Gastrocnemius medialis (tissue), 4 donors: Measurements from ENCODE around the gene ZNF133. TPM values are rescaled to one million over a fixed set of nuclear protein-coding genes. Genes with fewer than 3 reads are reported as not detected.

Experiments used
- ATAC-seq, 2 donors: fragments of 150-250 bp; one replicate each; pipeline ENCODE4 v1.9.1; 2016
- DNase-seq, 2 donors: peaks; one replicate each; pipeline ENCODE4 v3.0.0-alpha.2; 2019
- H3K27ac ChIP-seq, 4 donors: fragments of 200-600 bp; sonication (generic); 1 replicate in 1 of 4; 2 replicates in 3 of 4; pipeline ENCODE4 v1.5.1; 2016 to 2018; ENCODE audit warnings: mild to moderate bottlenecking in 2 of 4, moderate library complexity in 1 of 4
- H3K27me3 ChIP-seq, 3 donors: fragments of 200-600 bp; sonication (generic) in 2 of 3; 1 replicate in 1 of 3; 2 replicates in 2 of 3; pipeline versions ENCODE4 v1.5.1 to v1.6.0; 2016 to 2019; ENCODE audit warnings: mild to moderate bottlenecking in 1 of 3, moderate library complexity in 1 of 3
- H3K36me3 ChIP-seq, 2 donors: fragments of 200-600 bp; sonication (generic) in 1 of 2; one replicate each; pipeline ENCODE4 v1.5.1; 2017 to 2018
- H3K4me1 ChIP-seq, 2 donors: fragments of 200-600 bp; sonication (generic) in 1 of 2; one replicate each; pipeline ENCODE4 v1.5.1; 2016 to 2017; ENCODE audit warnings: mild to moderate bottlenecking in 2 of 2
- H3K4me3 ChIP-seq, 4 donors: fragments of 200-600 bp; sonication (generic) in 3 of 4; 1 replicate in 1 of 4; 2 replicates in 3 of 4; pipeline ENCODE4 v1.5.1; 2016 to 2019; ENCODE audit warnings: mild to moderate bottlenecking in 2 of 4
- H3K9me3 ChIP-seq, 3 donors: fragments of 200-600 bp; sonication (generic) in 2 of 3; 1 replicate in 1 of 3; 2 replicates in 2 of 3; pipeline ENCODE4 v1.5.1; 2016 to 2019
- CTCF ChIP-seq, 5 experiments: fragments of 450-650 bp in 3 of 5; fragments of 200-600 bp in 2 of 5; sonication (generic) in 2 of 5; IDR thresholded peaks in 4 of 5; conservative IDR thresholded peaks in 1 of 5; 1 replicate in 4 of 5; 2 replicates in 1 of 5; pipeline ENCODE4 v1.5.1; 2016 to 2019; ENCODE audit warnings: antibody characterized with exemption in 5 of 5, mild to moderate bottlenecking in 3 of 5, moderate library complexity in 3 of 5
- POLR2A ChIP-seq, 2 donors: fragments of 450-650 bp; IDR thresholded peaks; one replicate each; pipeline ENCODE4 v1.6.1; 2017; ENCODE audit warnings: antibody characterized with exemption in 2 of 2, mild to moderate bottlenecking in 2 of 2, moderate library complexity in 2 of 2
- in situ Hi-C, 4 donors: fragments of 200-750 bp; cut with MboI; loops; one replicate each; pipeline versions ENCODE4 v1.15.0 to v1.8.0; 2017; ENCODE audit warnings: low sequenced_read_pairs in 4 of 4
- intact Hi-C: fragments of 100-400 bp; cut with DNase I; formaldehyde crosslinking; loops from one replicate; pipeline ENCODE4 v1.15.1; 2023; ENCODE audit warnings: low total_unique reads
- total RNA-seq, 4 donors: library from RNA; depleted of rRNA; stranded (reverse); fragments of >200 nt; gene quantifications; one replicate each; pipeline versions ENCODE4 v1.1.0 to v1.2.3, GENCODE V29; 2016

Gene ZNF133
- total RNA-seq, 4 donors from 2014 or later: 6.9 to 15.8 (median 11.0) TPM

- H3K4me1 ChIP-seq: peaks cover 9 to 24% of the 10 kb centered on the region in 2 donors
- in situ Hi-C loops (no loop called here), intact Hi-C loops (no loop called here)
- TF ChIP-seq CTCF (IDR thresholded peaks at IDR 0.05 in 4 of 5, conservative IDR thresholded peaks at IDR 0.05 in 1 of 5): no peak
- TF ChIP-seq POLR2A (IDR thresholded peaks at IDR 0.05): no peak
- no peaks in the 10 kb centered on the region for H3K27me3 ChIP-seq
- DNase-seq: no peak
- peaks cover 0 to 23% of the 10 kb centered on the region in 2 donors for H3K36me3 ChIP-seq
- H3K9me3 ChIP-seq: no peaks in the 10 kb centered on the region
- H3K27ac ChIP-seq: peak overlapping the region; percentile 4 to 67 (median 66)
- H3K4me3 ChIP-seq: no peak overlapping the region
- peak; percentile 75 to 83 for ATAC-seq
Measured at GRCh38 chr20:18313411-18313810, 25.1 kb downstream of the ZNF133 start.

GRCh38 chr20:18314786-18315406 is 26.6 kb downstream of the ZNF133 start:
- H3K27me3 ChIP-seq: no peaks in the 10 kb centered on the region
- no peak for TF ChIP-seq POLR2A (IDR thresholded peaks at IDR 0.05)
- no peak for TF ChIP-seq CTCF (IDR thresholded peaks at IDR 0.05 in 4 of 5, conservative IDR thresholded peaks at IDR 0.05 in 1 of 5)
- H3K9me3 ChIP-seq: no peaks in the 10 kb centered on the region
- no peak overlapping the region for H3K27ac ChIP-seq
- intact Hi-C loops: no loop called here
- no peak overlapping the region for H3K4me3 ChIP-seq
- peaks cover 9 to 24% of the 10 kb centered on the region in 2 donors for H3K4me1 ChIP-seq
- ATAC-seq: no peak
- in situ Hi-C loops: no loop called here
- H3K36me3 ChIP-seq: peaks cover 0 to 23% of the 10 kb centered on the region in 2 donors
- DNase-seq: no peak

GRCh38 chr20:18316166-18316565 is 27.8 kb downstream of the ZNF133 start:
- ATAC-seq (no peak), DNase-seq (no peak)
- Histone ChIP-seq H3K27me3 (no peaks in the 10 kb centered on the region), H3K9me3 (no peaks in the 10 kb centered on the region), H3K4me3 (no peak overlapping the region), H3K27ac (no peak overlapping the region), H3K36me3 (peaks cover 0 to 23% of the 10 kb centered on the region in 2 donors), H3K4me1 (peaks cover 9 to 24% of the 10 kb centered on the region in 2 donors)
- in situ Hi-C loops: no loop called here
- no peak for TF ChIP-seq POLR2A (IDR thresholded peaks at IDR 0.05)
- TF ChIP-seq CTCF (IDR thresholded peaks at IDR 0.05 in 4 of 5, conservative IDR thresholded peaks at IDR 0.05 in 1 of 5): no peak
- intact Hi-C loops: no loop called here

GRCh38 chr20:18321316-18321715 is 33.0 kb downstream of the ZNF133 start:
- Histone ChIP-seq H3K4me3 (no peak overlapping the region), H3K27ac (no peak overlapping the region), H3K9me3 (no peaks in the 10 kb centered on the region), H3K27me3 (no peaks in the 10 kb centered on the region), H3K4me1 (no peaks in the 10 kb centered on the region), H3K36me3 (peaks cover 0 to 10% of the 10 kb centered on the region in 2 donors)
- no peak for ATAC-seq
- no peak for TF ChIP-seq CTCF (IDR thresholded peaks at IDR 0.05 in 4 of 5, conservative IDR thresholded peaks at IDR 0.05 in 1 of 5)
- TF ChIP-seq POLR2A (IDR thresholded peaks at IDR 0.05): no peak
- intact Hi-C loops (no loop called here), in situ Hi-C loops (no loop called here)
- DNase-seq: no peak
